WTC11 (cell line): Measurements from ENCODE around the gene ANO2. TPM values are rescaled to one million over a fixed set of nuclear protein-coding genes. Genes with fewer than 3 reads are reported as not detected.

Experiments
- ATAC-seq: fragments of 200-7000 bp; cut with Tn5 transposase; 2 replicates; pipeline ENCODE4 v1.10.0; 2021; ENCODE audit warnings: mild to moderate bottlenecking, moderate library complexity
- CTCF ChIA-PET: fragments of 300-600 bp; sonication (Branson Sonifier 250); formaldehyde crosslinking; loops from one replicate; lab custom pipeline; 2021; ENCODE audit warnings: antibody characterized with exemption; lab: Charles Lee
- POLR2A ChIA-PET: fragments of 350-600 bp; sonication (Branson Sonifier 250); formaldehyde crosslinking; loops from one replicate; lab custom pipeline; 2021; ENCODE audit warnings: antibody characterized with exemption; lab: Charles Lee
- DNase-seq: peaks from one replicate; pipeline ENCODE4 v3.0.0; 2021; ENCODE audit warnings: low spot score
- H3K27ac Mint-ChIP-seq: 2 replicates; pipeline ENCODE4 v1.8.0; 2021; ENCODE audit warnings: mixed read lengths
- H3K27me3 Mint-ChIP-seq: 2 replicates; pipeline ENCODE4 v1.8.0; 2021; ENCODE audit warnings: low read depth, mild to moderate bottlenecking, moderate library complexity, mixed read lengths
- H3K36me3 Mint-ChIP-seq: 2 replicates; pipeline ENCODE4 v1.8.0; 2021; ENCODE audit warnings: mixed read lengths
- H3K4me1 Mint-ChIP-seq: 2 replicates; pipeline ENCODE4 v1.8.0; 2022; ENCODE audit warnings: mixed read lengths
- H3K4me3 Mint-ChIP-seq: 2 replicates; pipeline ENCODE4 v1.8.0; 2021; ENCODE audit warnings: mild to moderate bottlenecking, moderate library complexity, mixed read lengths
- H3K9me3 Mint-ChIP-seq: 2 replicates; pipeline ENCODE4 v1.8.0; 2021; ENCODE audit warnings: mixed read lengths
- ERG ChIP-seq: fragments of 250-450 bp; sonication (Bioruptor Pico); IDR thresholded peaks from 2 replicates; pipeline ENCODE4 v1.8.0; 2021; ENCODE audit warnings: mild to moderate bottlenecking
- FOXK1 ChIP-seq: sonication (generic); formaldehyde crosslinking; IDR thresholded peaks from 2 replicates; pipeline ENCODE4 v1.8.0; 2022; ENCODE audit warnings: mild to moderate bottlenecking, moderate library complexity, missing genetic modification reagents
- GABPB1 ChIP-seq: sonication (generic); formaldehyde crosslinking; IDR thresholded peaks from 2 replicates; pipeline ENCODE4 v1.8.1; 2023; ENCODE audit warnings: mild to moderate bottlenecking, missing genetic modification reagents
- MLX ChIP-seq: sonication (generic); formaldehyde crosslinking; IDR thresholded peaks from 2 replicates; pipeline ENCODE4 v1.8.1; 2023; ENCODE audit warnings: mild to moderate bottlenecking, missing genetic modification reagents, moderate library complexity
- MYBL2 ChIP-seq: sonication (generic); formaldehyde crosslinking; IDR thresholded peaks from 2 replicates; pipeline ENCODE4 v1.8.1; 2023; ENCODE audit warnings: mild to moderate bottlenecking, moderate library complexity, missing genetic modification reagents
- NFYB ChIP-seq: sonication (generic); formaldehyde crosslinking; conservative IDR thresholded peaks from 2 replicates; pipeline ENCODE4 v1.8.0; 2022; ENCODE audit warnings: low read depth, missing genetic modification reagents
- NR2C2 ChIP-seq: sonication (generic); formaldehyde crosslinking; IDR thresholded peaks from 2 replicates; pipeline ENCODE4 v1.8.0; 2022; ENCODE audit warnings: mild to moderate bottlenecking, missing genetic modification reagents
- OVOL2 ChIP-seq: fragments of 250-450 bp; sonication (Bioruptor Pico); IDR thresholded peaks from 2 replicates; pipeline ENCODE4 v1.9.0; 2021; ENCODE audit warnings: mild to moderate bottlenecking, borderline replicate concordance
- PRRX2 ChIP-seq: fragments of 250-450 bp; sonication (Bioruptor Pico); IDR thresholded peaks from 2 replicates; pipeline ENCODE4 v1.8.0; 2021; ENCODE audit warnings: mild to moderate bottlenecking
- USF1 ChIP-seq: sonication (generic); formaldehyde crosslinking; IDR thresholded peaks from 2 replicates; pipeline ENCODE4 v1.8.0; 2022; ENCODE audit warnings: mild to moderate bottlenecking, missing genetic modification reagents
- ZNF317 ChIP-seq: sonication (generic); formaldehyde crosslinking; IDR thresholded peaks from 2 replicates; pipeline ENCODE4 v1.8.1; 2023; ENCODE audit warnings: low read depth, mild to moderate bottlenecking, moderate library complexity, missing genetic modification reagents, borderline replicate concordance
- ZNF512 ChIP-seq: sonication (generic); formaldehyde crosslinking; IDR thresholded peaks from 2 replicates; pipeline ENCODE4 v1.8.1; 2022; ENCODE audit warnings: missing genetic modification reagents, borderline replicate concordance
- total RNA-seq: library from RNA; stranded (reverse); gene quantifications from 3 replicates; pipeline ENCODE4 v1.2.3, GENCODE V29; 2021
- TF ChIP-seq, protein P1 (sequence below): sonication (generic); formaldehyde crosslinking; IDR thresholded peaks from 2 replicates; pipeline ENCODE4 v1.8.0; 2022; ENCODE audit warnings: mild to moderate bottlenecking, missing genetic modification reagents

The ANO2 gene
- total RNA-seq, 1 experiment from 2014 or later: 2.8 TPM

DNA sequence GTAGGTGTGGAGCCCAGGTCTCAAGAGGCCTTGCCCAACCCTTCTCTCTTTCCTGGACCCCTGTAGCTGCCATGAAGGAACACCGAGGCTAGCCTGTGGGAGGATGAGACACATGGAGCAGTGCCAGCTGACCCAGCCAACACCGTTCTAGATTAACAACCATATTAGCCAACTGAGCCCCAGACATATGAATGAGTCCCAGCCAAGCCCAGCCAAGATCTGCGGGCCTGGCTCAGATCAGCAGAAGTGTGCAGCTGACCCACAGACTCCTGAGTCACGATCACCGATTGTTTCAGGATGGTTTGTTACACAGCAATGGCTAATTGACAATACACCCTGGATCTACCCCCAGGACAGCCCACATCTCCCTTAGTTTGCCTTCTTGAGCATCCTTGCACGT, 431.0 kb downstream of the ANO2 start:
- TF ChIP-seq MYBL2 (CRISPR knock-in tag) (no peak), ZNF317 (CRISPR knock-in tag) (no peak), OVOL2 (CRISPR knock-in tag) (no peak), PRRX2 (CRISPR knock-in tag) (no peak)
- no peak for ATAC-seq
- no peaks in the 10 kb centered on the region for H3K36me3 Mint-ChIP-seq
- peaks cover 46% of the 10 kb centered on the region for H3K4me1 Mint-ChIP-seq
- DNase-seq: no peak
- H3K9me3 Mint-ChIP-seq: no peaks in the 10 kb centered on the region
- CTCF ChIA-PET: no interaction called here
- H3K27ac Mint-ChIP-seq: no peak overlapping the region
- POLR2A ChIA-PET: no interaction called here
- no peak overlapping the region for H3K4me3 Mint-ChIP-seq
- H3K27me3 Mint-ChIP-seq: no peaks in the 10 kb centered on the region; the same call in 1 of the 2 replicates

GRCh38 chr12:5513406-5513805, 431.7 kb downstream of the ANO2 start:
- DNase-seq: no peak
- CTCF ChIA-PET: interaction anchor here (1.0 to 3.1 kb wide), 3 partner anchors 79 to 135 kb away, joined by 4 to 29 read pairs (median 8); no protein-coding TSS in a partner anchor
- H3K27me3 Mint-ChIP-seq: no peaks in the 10 kb centered on the region; the same call in 1 of the 2 replicates

More at GRCh38 chr12:5513406-5513805, 431.7 kb downstream of the ANO2 start:
- Mint-ChIP-seq H3K36me3 (no peaks in the 10 kb centered on the region), H3K27ac (no peak overlapping the region), H3K4me1 (peaks cover 40% of the 10 kb centered on the region), H3K9me3 (no peaks in the 10 kb centered on the region), H3K4me3 (no peak overlapping the region)
- POLR2A ChIA-PET: no interaction called here
- ATAC-seq: no peak
- TF ChIP-seq GABPB1 (CRISPR knock-in tag): no peak
- no peak for TF ChIP-seq NR2C2 (CRISPR knock-in tag)
- no peak for TF ChIP-seq NFYB
- no peak for TF ChIP-seq ZNF512
- TF ChIP-seq, protein P1, sequence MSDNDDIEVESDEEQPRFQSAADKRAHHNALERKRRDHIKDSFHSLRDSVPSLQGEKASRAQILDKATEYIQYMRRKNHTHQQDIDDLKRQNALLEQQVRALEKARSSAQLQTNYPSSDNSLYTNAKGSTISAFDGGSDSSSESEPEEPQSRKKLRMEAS (CRISPR knock-in tag): no peak
- TF ChIP-seq PRRX2 (CRISPR knock-in tag): no peak
- TF ChIP-seq MLX (CRISPR knock-in tag): no peak
- no peak for TF ChIP-seq USF1 (CRISPR knock-in tag)
- TF ChIP-seq ERG (CRISPR knock-in tag): no peak
- TF ChIP-seq FOXK1 (CRISPR knock-in tag): no peak

Other genes starting within 250 kb of the ANO2 start
- 0.48 to 0.98 TPM (median 0.78 TPM) in 3 replicates for gene VWF, start 179.4 kb upstream of the ANO2 start, total RNA-seq